Measurements from ENCODE around the gene MICAL2.

MICAL2 gene

GRCh38 chr11:12180257-12181205 lies 70.1 kb downstream of the MICAL2 start:
- peaks cover 8% of the 10 kb centered on the region for H3K27me3 Mint-ChIP-seq (ENCODE audit: low read depth, poor library complexity)
- H3K27ac Mint-ChIP-seq, result no peak overlapping the region
- DNase-seq, result no peak
- TF ChIP-seq CTCF (IDR thresholded peaks at IDR 0.05), result no peak
- H3K4me3 Mint-ChIP-seq, result no peak overlapping the region
- no peaks in the 10 kb centered on the region for H3K9me3 Mint-ChIP-seq
- peaks cover 33% of the 10 kb centered on the region for H3K4me1 Mint-ChIP-seq
- H3K36me3 Mint-ChIP-seq (ENCODE audit: low read depth), result no peaks in the 10 kb centered on the region

GRCh38 chr11:12182302-12182675 lies 71.9 kb downstream of the MICAL2 start:
- no peak for DNase-seq
- Mint-ChIP-seq H3K4me1 (peaks cover 48% of the 10 kb centered on the region), H3K27me3 (ENCODE audit: low read depth, poor library complexity) (peaks cover 8% of the 10 kb centered on the region), H3K27ac (peak overlapping the region; percentile 83), H3K36me3 (ENCODE audit: low read depth) (no peaks in the 10 kb centered on the region), H3K4me3 (no peak overlapping the region), H3K9me3 (no peaks in the 10 kb centered on the region)
- no peak for TF ChIP-seq CTCF (IDR thresholded peaks at IDR 0.05)

- peak; percentile 27 for DNase-seq
- H3K27ac Mint-ChIP-seq, result peak overlapping the region; percentile 83
- H3K4me1 Mint-ChIP-seq, result peaks cover 48% of the 10 kb centered on the region
- no peaks in the 10 kb centered on the region for H3K36me3 Mint-ChIP-seq (ENCODE audit: low read depth)
- TF ChIP-seq CTCF (IDR thresholded peaks at IDR 0.05), result no peak
- peaks cover 8% of the 10 kb centered on the region for H3K27me3 Mint-ChIP-seq (ENCODE audit: low read depth, poor library complexity)
- no peak overlapping the region for H3K4me3 Mint-ChIP-seq
- no peaks in the 10 kb centered on the region for H3K9me3 Mint-ChIP-seq
Measured at GRCh38 chr11:12182676-12183541, 72.5 kb downstream of the MICAL2 start.

GRCh38 chr11:12183827-12184620 lies 73.6 kb downstream of the MICAL2 start:
- H3K4me3 Mint-ChIP-seq, result no peak overlapping the region
- H3K4me1 Mint-ChIP-seq, result peaks cover 44% of the 10 kb centered on the region
- no peak for DNase-seq
- no peaks in the 10 kb centered on the region for H3K9me3 Mint-ChIP-seq
- no peak overlapping the region for H3K27ac Mint-ChIP-seq
- peaks cover 4% of the 10 kb centered on the region for H3K27me3 Mint-ChIP-seq (ENCODE audit: low read depth, poor library complexity)
- no peaks in the 10 kb centered on the region for H3K36me3 Mint-ChIP-seq (ENCODE audit: low read depth)
- TF ChIP-seq CTCF (IDR thresholded peaks at IDR 0.05), result no peak

GRCh38 chr11:12184699-12185098 lies 74.3 kb downstream of the MICAL2 start:
- Mint-ChIP-seq H3K9me3 (no peaks in the 10 kb centered on the region), H3K4me3 (no peak overlapping the region), H3K36me3 (ENCODE audit: low read depth) (no peaks in the 10 kb centered on the region), H3K27me3 (ENCODE audit: low read depth, poor library complexity) (peaks cover 3% of the 10 kb centered on the region), H3K27ac (no peak overlapping the region), H3K4me1 (peaks cover 37% of the 10 kb centered on the region)
- no peak for DNase-seq
- no peak for TF ChIP-seq CTCF (IDR thresholded peaks at IDR 0.05)

Data from nephron progenitor cell (in vitro differentiated cells).